Adrenal gland (tissue), 12 donors: ENCODE data around the gene ERCC3. TPM values are rescaled to one million over a fixed set of nuclear protein-coding genes. Genes with fewer than 3 reads are reported as not detected.

Experiments used
- DNase-seq, 7 donors: peaks; one replicate each; pipeline ENCODE4 v3.0.0-alpha.2; 2019 to 2020
- H3K27ac ChIP-seq, 5 donors: fragments of 200-600 bp; sonication (generic) in 4 of 5; 1 replicate in 3 of 5; 2 replicates in 2 of 5; pipeline versions ENCODE4 v1.5.1 to v1.8.0; 2016 to 2020; ENCODE audit warnings: mild to moderate bottlenecking in 1 of 5
- H3K27me3 ChIP-seq: fragments of 200-600 bp; 2 replicates; pipeline ENCODE4 v1.8.0; 2021
- H3K36me3 ChIP-seq, 2 donors: fragments of 200-600 bp; replicated peaks in 1 of 2; 1 replicate in 1 of 2; 2 replicates in 1 of 2; pipeline versions ENCODE4 v1.5.1 to v1.8.0; 2018 to 2022
- H3K4me1 ChIP-seq, 2 donors: fragments of 200-600 bp; replicated peaks in 1 of 2; 1 replicate in 1 of 2; 2 replicates in 1 of 2; pipeline versions ENCODE4 v1.5.1 to v1.8.0; 2018 to 2021
- H3K4me3 ChIP-seq, 4 donors: fragments of 200-600 bp; sonication (generic) in 3 of 4; one replicate each; pipeline ENCODE4 v1.5.1; 2016 to 2018
- H3K9me3 ChIP-seq, 3 donors: fragments of 200-600 bp; sonication (generic) in 1 of 3; replicated peaks in 1 of 3; 1 replicate in 2 of 3; 2 replicates in 1 of 3; pipeline versions ENCODE4 v1.5.1 to v1.8.0; 2016 to 2021
- POLR2A ChIP-seq, 2 donors: fragments of 450-650 bp; IDR thresholded peaks; one replicate each; pipeline ENCODE4 v1.6.1; 2017; ENCODE audit warnings: antibody characterized with exemption in 2 of 2, mild to moderate bottlenecking in 2 of 2, moderate library complexity in 1 of 2
- WGBS, 4 donors: extraction: QIAGEN DNeasy Blood & Tissue Kit in 2 of 4; methylation state at CpG; one replicate each; pipeline versions ENCODE4 v1.1.5 to v1.1.7; 2013 to 2017; 5-methylcytosine and 5-hydroxymethylcytosine counted together
- intact Hi-C, 2 donors: fragments of 100-400 bp; cut with DNase I; formaldehyde crosslinking; loops; one replicate each; pipeline versions ENCODE4 v1.14.1 to v1.15.0; 2022 to 2023
- polyA plus RNA-seq, 3 donors: library from polyadenylated mRNA; stranded (reverse); fragments of 200-250 nt in 2 of 3; fragments of 350-450 nt in 1 of 3; fragmentation: Illumina TruSeq in 1 of 3; extraction: RNeasy Lipid Tissue Mini Kit (QIAGEN cat#74804) in 1 of 3; gene quantifications; one replicate each; pipeline ENCODE4 v1.2.3, GENCODE V29; 2013 to 2014
- total RNA-seq, 9 donors: library from RNA; depleted of rRNA in 4 of 9; stranded (reverse); fragments of >200 nt in 4 of 9; fragments of 120-200 nt in 1 of 9; fragmentation: NEBNext Ultra II Directional in 1 of 9; extraction: Animal tissue kit (Norgen Biotek cat#: 25700) in 1 of 9; gene quantifications; one replicate each; pipeline versions ENCODE4 v1.1.0 to v1.2.4, GENCODE V29; 2013 to 2023
- TF ChIP-seq, protein P1 (sequence below), 6 experiments: fragments of 450-650 bp in 4 of 6; fragments of 200-600 bp in 2 of 6; sonication (generic) in 1 of 6; IDR thresholded peaks; 1 replicate in 5 of 6; 2 replicates in 1 of 6; pipeline versions ENCODE4 v1.5.1 to v1.8.0; 2016 to 2021; ENCODE audit warnings: antibody characterized with exemption in 6 of 6, mild to moderate bottlenecking in 2 of 6, moderate library complexity in 1 of 6
- donor health status: healthy with polysubstance abuse.
- donor health status: Bipolar disorder and iron deficiency.
- donor health status: DM: yes; HTN: yes; CAD: no.
- donor health status: DM: no; HTN: no; CAD: no.
- donor health status: DM: no; HTN: no; CAD: no.
- donor health status: DM: yes; HTN: yes; CAD: no.

The ERCC3 gene
- total and polyA plus RNA-seq, 12 donors = 26.7 to 65.8 (median 37.5) TPM

DNA sequence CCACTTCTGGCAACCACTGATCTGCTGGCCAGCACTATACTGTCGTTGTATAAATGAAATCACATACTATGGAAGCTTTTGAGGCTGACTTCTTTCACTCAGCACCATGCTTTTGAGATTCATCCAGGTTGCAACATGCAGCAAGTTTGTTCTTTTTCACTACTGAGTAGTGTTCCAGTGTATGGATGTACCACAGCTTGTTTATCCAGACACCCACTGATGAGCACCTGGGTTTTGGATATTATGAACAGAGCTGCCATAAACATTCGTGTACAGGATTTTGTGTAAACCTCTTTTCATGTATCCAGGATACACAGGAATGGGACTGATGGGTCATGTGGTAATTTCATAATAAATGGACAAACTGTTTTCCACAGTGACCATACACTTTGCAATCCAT, 10.7 kb downstream of the ERCC3 start:
- WGBS, 4 donors = 94 to 100% (median 98%) methylated on average over 2 of the region's 2 CpGs
- DNase-seq = no peak

DNA sequence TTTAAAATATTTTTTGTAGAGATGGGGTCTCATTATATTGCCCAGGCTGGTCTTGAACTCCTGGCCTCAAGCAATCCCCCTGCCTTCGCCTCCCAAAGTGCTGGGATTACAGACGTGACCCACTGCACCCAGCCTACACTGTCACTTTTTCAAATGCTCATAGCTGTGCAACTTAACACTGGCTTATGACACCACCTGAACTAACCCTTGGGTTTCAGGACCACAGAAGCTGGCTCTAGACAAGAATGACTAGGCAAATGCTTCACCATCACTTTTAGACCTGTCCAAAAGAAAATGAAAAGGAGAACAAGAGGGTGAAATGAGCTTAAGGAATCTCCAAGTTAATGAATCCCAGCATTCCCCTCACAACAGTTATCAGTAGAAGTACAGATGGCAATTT, 13.3 kb downstream of the ERCC3 start:
- DNase-seq = no peak
- Histone ChIP-seq H3K4me3 (no peak overlapping the region), H3K9me3 (no peaks in the 10 kb centered on the region), H3K4me1 (no peaks in the 10 kb centered on the region), H3K27ac (no peak overlapping the region), H3K36me3 (peaks cover 0 to 81% of the 10 kb centered on the region in 2 donors), H3K27me3 (no peaks in the 10 kb centered on the region)
- WGBS, 4 donors = 88 to 97% (median 91%) methylated on average over 2 of the region's 2 CpGs
- TF ChIP-seq, protein P1, sequence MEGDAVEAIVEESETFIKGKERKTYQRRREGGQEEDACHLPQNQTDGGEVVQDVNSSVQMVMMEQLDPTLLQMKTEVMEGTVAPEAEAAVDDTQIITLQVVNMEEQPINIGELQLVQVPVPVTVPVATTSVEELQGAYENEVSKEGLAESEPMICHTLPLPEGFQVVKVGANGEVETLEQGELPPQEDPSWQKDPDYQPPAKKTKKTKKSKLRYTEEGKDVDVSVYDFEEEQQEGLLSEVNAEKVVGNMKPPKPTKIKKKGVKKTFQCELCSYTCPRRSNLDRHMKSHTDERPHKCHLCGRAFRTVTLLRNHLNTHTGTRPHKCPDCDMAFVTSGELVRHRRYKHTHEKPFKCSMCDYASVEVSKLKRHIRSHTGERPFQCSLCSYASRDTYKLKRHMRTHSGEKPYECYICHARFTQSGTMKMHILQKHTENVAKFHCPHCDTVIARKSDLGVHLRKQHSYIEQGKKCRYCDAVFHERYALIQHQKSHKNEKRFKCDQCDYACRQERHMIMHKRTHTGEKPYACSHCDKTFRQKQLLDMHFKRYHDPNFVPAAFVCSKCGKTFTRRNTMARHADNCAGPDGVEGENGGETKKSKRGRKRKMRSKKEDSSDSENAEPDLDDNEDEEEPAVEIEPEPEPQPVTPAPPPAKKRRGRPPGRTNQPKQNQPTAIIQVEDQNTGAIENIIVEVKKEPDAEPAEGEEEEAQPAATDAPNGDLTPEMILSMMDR (IDR thresholded peaks at IDR 0.05) = no peak
- no peak for TF ChIP-seq POLR2A (IDR thresholded peaks at IDR 0.05)
- intact Hi-C loops = no loop called here

More for the DNA sequence above, 10.7 kb downstream of the ERCC3 start:
- no peak overlapping the region for H3K27ac ChIP-seq
- no peak overlapping the region for H3K4me3 ChIP-seq
- no peaks in the 10 kb centered on the region for H3K27me3 ChIP-seq
- H3K36me3 ChIP-seq = peaks cover 0 to 82% of the 10 kb centered on the region in 2 donors
- intact Hi-C loops = no loop called here
- no peaks in the 10 kb centered on the region for H3K4me1 ChIP-seq
- H3K9me3 ChIP-seq = no peaks in the 10 kb centered on the region
- TF ChIP-seq POLR2A (IDR thresholded peaks at IDR 0.05) = no peak
- TF ChIP-seq, protein P1 (IDR thresholded peaks at IDR 0.05) = no peak

DNA sequence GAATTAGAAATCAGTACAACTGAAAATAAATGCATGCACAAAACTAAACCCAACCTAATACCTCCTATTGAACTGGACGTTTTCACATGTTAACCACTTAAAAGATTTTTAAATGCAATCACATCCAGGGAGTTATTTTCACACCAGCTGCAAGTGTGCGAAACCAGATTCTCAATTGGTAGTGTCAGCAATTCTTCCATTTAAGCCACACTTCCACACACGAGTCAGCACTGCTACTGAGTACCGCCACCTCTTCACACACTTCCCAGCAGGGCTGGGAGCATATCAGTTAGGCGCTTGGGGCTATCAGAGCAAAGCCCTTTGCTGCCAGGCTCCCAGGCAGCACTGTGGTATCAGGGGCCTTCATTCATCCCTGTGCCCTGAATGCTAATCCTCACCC, 14.2 kb downstream of the ERCC3 start:
- TF ChIP-seq, protein P1 (IDR thresholded peaks at IDR 0.05) = no peak
- TF ChIP-seq POLR2A (IDR thresholded peaks at IDR 0.05) = no peak

DNA sequence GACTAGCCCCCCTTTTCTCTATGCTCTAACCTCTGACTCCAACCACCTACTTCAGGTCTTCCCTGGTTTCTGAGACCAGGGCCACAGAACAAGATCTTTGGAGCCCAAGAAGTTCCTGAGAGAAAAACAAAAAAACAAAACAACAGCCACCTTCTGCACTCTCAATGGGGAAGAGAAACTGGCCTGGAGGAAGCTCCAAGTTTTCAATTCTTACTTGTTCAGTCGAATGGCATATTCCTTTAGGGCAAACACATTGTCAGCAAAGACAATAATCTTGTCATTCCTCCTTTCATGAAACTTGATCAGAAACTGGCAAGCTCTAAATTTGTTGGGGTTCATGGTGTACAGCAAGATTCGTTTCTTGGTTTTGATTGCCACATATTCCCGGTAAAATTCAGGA, 15.0 kb downstream of the ERCC3 start:
- intact Hi-C loops = no loop called here
- WGBS, 4 donors = 70 to 84% (median 76%) methylated on average over 3 of the region's 3 CpGs
- Histone ChIP-seq H3K4me1 (no peaks in the 10 kb centered on the region), H3K4me3 (no peak overlapping the region), H3K36me3 (peaks cover 0 to 76% of the 10 kb centered on the region in 2 donors), H3K27ac (peak overlapping the region in 1 of 5 donors; percentile 25), H3K9me3 (no peaks in the 10 kb centered on the region), H3K27me3 (no peaks in the 10 kb centered on the region)
- TF ChIP-seq, protein P1 (IDR thresholded peaks at IDR 0.05) = no peak
- TF ChIP-seq POLR2A (IDR thresholded peaks at IDR 0.05) = no peak
- DNase-seq = no peak

More for the DNA sequence above, 14.2 kb downstream of the ERCC3 start:
- Histone ChIP-seq H3K36me3 (peaks cover 0 to 78% of the 10 kb centered on the region in 2 donors), H3K27ac (no peak overlapping the region), H3K4me1 (no peaks in the 10 kb centered on the region), H3K4me3 (no peak overlapping the region), H3K9me3 (no peaks in the 10 kb centered on the region), H3K27me3 (no peaks in the 10 kb centered on the region)
- DNase-seq = no peak
- intact Hi-C loops = no loop called here
- WGBS, 4 donors = 80 to 89% (median 83%) methylated on average over 4 to 5 of the region's 5 CpGs
